ENCODE results near the gene ALDH3A1. TPM values are rescaled to one million over a fixed set of nuclear protein-coding genes. Genes with fewer than 3 reads are reported as not detected.

The ALDH3A1 gene
- total RNA-seq, 1 experiment from 2014 or later = 0.39 TPM

- Histone ChIP-seq H4K20me1 (ENCODE audit: control insufficient read depth, insufficient read depth, insufficient read length) (no peaks in the 10 kb centered on the region), H3K27ac (ENCODE audit: insufficient read length, low read depth, low read length) (no peak overlapping the region), H2AK5ac (ENCODE audit: insufficient read length, low read length) (no peak overlapping the region), H3K27me3 (ENCODE audit: insufficient read depth, low read length) (no peaks in the 10 kb centered on the region), H3K4me2 (ENCODE audit: insufficient read depth, insufficient read length, low read length) (no peak overlapping the region), H4K5ac (ENCODE audit: insufficient read length, low read depth, low read length) (no peak overlapping the region), H3K9me3 (ENCODE audit: control insufficient read depth, low read depth, low read length) (no peaks in the 10 kb centered on the region), H3K56ac (ENCODE audit: insufficient read length, low read depth, low read length) (no peak overlapping the region), H2AFZ (ENCODE audit: low read length) (no peak overlapping the region), H2BK15ac (ENCODE audit: low read depth, low read length) (no peak overlapping the region), H3K23me2 (ENCODE audit: insufficient read length, low read depth, low read length, poor library complexity, severe bottlenecking) (no peaks in the 10 kb centered on the region), H3K79me1 (ENCODE audit: insufficient read depth, low read depth, low read length, poor library complexity, severe bottlenecking) (no peaks in the 10 kb centered on the region), H3K14ac (ENCODE audit: insufficient read depth, low read length) (no peak overlapping the region), H4K8ac (replicated peaks; ENCODE audit: insufficient read length, low read depth, low read length) (no peak overlapping the region), H4K91ac (ENCODE audit: insufficient read length, low read depth, low read length) (no peak overlapping the region), H2BK20ac (ENCODE audit: low read depth, low read length, poor library complexity, severe bottlenecking) (no peak overlapping the region), H3K9ac (ENCODE audit: extremely low read depth, insufficient read length, low read length) (no peak overlapping the region), H3K23ac (ENCODE audit: insufficient read length, low read depth, low read length) (no peak overlapping the region), H3K4me1 (ENCODE audit: insufficient read depth, low read length) (no peaks in the 10 kb centered on the region), H2BK5ac (ENCODE audit: insufficient read length, low read length) (no peak overlapping the region), H3K79me2 (ENCODE audit: insufficient read depth, low read length) (no peaks in the 10 kb centered on the region), H3K18ac (ENCODE audit: insufficient read length, low read depth, low read length) (no peak overlapping the region), H3T11ph (ENCODE audit: low read length) (no peak overlapping the region), H2BK12ac (ENCODE audit: insufficient read length, low read depth, low read length) (no peak overlapping the region), H3K4ac (ENCODE audit: low read depth, low read length) (no peak overlapping the region), H2BK120ac (ENCODE audit: low read depth, low read length, poor library complexity, severe bottlenecking) (no peak overlapping the region)
- no peak for DNase-seq
- H3K36me3 Mint-ChIP-seq (ENCODE audit: insufficient read depth in 1 of 3, low read depth in 3 of 3) = no peaks in the 10 kb centered on the region
- peaks cover 14% of the 10 kb centered on the region for H3K27me3 Mint-ChIP-seq (ENCODE audit: low read depth)
- no peak for TF ChIP-seq CTCF (conservative IDR thresholded peaks at IDR 0.05)
- H3K4me1 Mint-ChIP-seq = peaks cover 7 to 11% of the 10 kb centered on the region in 2 experiments
- H3K27ac Mint-ChIP-seq = no peak overlapping the region
- no peaks in the 10 kb centered on the region; a peak in 1 of 5 replicates for H3K9me3 Mint-ChIP-seq
- no peak overlapping the region for H3K4me3 Mint-ChIP-seq
- no CpG with 5 or more reads among the region's 9 CpGs for WGBS (ENCODE audit: extremely low coverage, insufficient read length, low lambda C conversion rate)
These were observed 12.6 kb upstream of the ALDH3A1 start for GRCh38 chr17:19760746-19761145.
